Erythroblast (primary cell): ENCODE measurements around the gene SMOC1.

ENCODE experiments used
- GATA1 ChIP-seq: IDR thresholded peaks from 2 replicates; pipeline ENCODE4 v1.6.1; 2011; ENCODE audit warnings: low read depth, mild to moderate bottlenecking, control low read depth, low read length, moderate library complexity
- POLR2A ChIP-seq: IDR thresholded peaks from 2 replicates; pipeline ENCODE4 v1.6.1; 2011; ENCODE audit warnings: mild to moderate bottlenecking, low read length

- no peak for TF ChIP-seq POLR2A
- TF ChIP-seq GATA1: no peak
Observed at GRCh38 chr14:70057519-70058136, 178.4 kb downstream of the SMOC1 start.
